ENCODE results near the gene TBC1D22A. TPM values are rescaled to one million over a fixed set of nuclear protein-coding genes. Genes with fewer than 3 reads are reported as not detected.

The TBC1D22A gene
- total and polyA plus RNA-seq, 2 experiments from 2014 or later: 9.6 to 13.3 TPM

- Mint-ChIP-seq H3K9me3 (no peaks in the 10 kb centered on the region), H3K36me3 (ENCODE audit: low read depth) (no peaks in the 10 kb centered on the region), H3K27ac (no peak overlapping the region), H3K27me3 (ENCODE audit: insufficient read depth, low read depth, poor library complexity) (peaks cover 8% of the 10 kb centered on the region), H3K4me3 (no peak overlapping the region), H3K4me1 (peaks cover 30% of the 10 kb centered on the region)
- H4K20me1 ChIP-seq (replicated peaks; ENCODE audit: insufficient read depth): no peaks in the 10 kb centered on the region; the same call in 1 of the 2 replicates
- H2AFZ ChIP-seq: no peak overlapping the region
- no peak overlapping the region for H3K27ac ChIP-seq (ENCODE audit: low read depth)
- no peak overlapping the region for H3K4me2 ChIP-seq
- H3K27me3 ChIP-seq (ENCODE audit: insufficient read depth): no peaks in the 10 kb centered on the region
- H3F3A ChIP-seq (replicated peaks; ENCODE audit: low read depth): no peaks in the 10 kb centered on the region
- DNase-seq (ENCODE audit: low spot score) (no peak), ATAC-seq (no peak)
- TF ChIP-seq CREB1 (CRISPR knock-in tag; IDR thresholded peaks at IDR 0.05; ENCODE audit: low read depth): no peak
- TF ChIP-seq, protein P1, sequence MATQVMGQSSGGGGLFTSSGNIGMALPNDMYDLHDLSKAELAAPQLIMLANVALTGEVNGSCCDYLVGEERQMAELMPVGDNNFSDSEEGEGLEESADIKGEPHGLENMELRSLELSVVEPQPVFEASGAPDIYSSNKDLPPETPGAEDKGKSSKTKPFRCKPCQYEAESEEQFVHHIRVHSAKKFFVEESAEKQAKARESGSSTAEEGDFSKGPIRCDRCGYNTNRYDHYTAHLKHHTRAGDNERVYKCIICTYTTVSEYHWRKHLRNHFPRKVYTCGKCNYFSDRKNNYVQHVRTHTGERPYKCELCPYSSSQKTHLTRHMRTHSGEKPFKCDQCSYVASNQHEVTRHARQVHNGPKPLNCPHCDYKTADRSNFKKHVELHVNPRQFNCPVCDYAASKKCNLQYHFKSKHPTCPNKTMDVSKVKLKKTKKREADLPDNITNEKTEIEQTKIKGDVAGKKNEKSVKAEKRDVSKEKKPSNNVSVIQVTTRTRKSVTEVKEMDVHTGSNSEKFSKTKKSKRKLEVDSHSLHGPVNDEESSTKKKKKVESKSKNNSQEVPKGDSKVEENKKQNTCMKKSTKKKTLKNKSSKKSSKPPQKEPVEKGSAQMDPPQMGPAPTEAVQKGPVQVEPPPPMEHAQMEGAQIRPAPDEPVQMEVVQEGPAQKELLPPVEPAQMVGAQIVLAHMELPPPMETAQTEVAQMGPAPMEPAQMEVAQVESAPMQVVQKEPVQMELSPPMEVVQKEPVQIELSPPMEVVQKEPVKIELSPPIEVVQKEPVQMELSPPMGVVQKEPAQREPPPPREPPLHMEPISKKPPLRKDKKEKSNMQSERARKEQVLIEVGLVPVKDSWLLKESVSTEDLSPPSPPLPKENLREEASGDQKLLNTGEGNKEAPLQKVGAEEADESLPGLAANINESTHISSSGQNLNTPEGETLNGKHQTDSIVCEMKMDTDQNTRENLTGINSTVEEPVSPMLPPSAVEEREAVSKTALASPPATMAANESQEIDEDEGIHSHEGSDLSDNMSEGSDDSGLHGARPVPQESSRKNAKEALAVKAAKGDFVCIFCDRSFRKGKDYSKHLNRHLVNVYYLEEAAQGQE (IDR thresholded peaks at IDR 0.05; ENCODE audit: unreplicated experiment): no peak
- no peak for TF ChIP-seq ZNF331 (CRISPR knock-in tag; IDR thresholded peaks at IDR 0.05; ENCODE audit: low read depth)
- no peak for TF ChIP-seq EZH2phosphoT487 (IDR thresholded peaks at IDR 0.05; ENCODE audit: unreplicated experiment)
- no peak for TF ChIP-seq POLR2AphosphoS5 (IDR thresholded peaks at IDR 0.05; ENCODE audit: low read depth)
- TF ChIP-seq STAT1 (IDR thresholded peaks at IDR 0.05; ENCODE audit: unreplicated experiment): no peak
- TF ChIP-seq EZH2 (IDR thresholded peaks at IDR 0.05; ENCODE audit: low read depth, unreplicated experiment): no peak
- no peak for TF ChIP-seq JUNB (IDR thresholded peaks at IDR 0.05; ENCODE audit: unreplicated experiment)
- TF ChIP-seq CTCF (conservative IDR thresholded peaks at IDR 0.05; ENCODE audit: low read depth in 2 of 2): no peak
- no peak for TF ChIP-seq ZNF114 (CRISPR knock-in tag; IDR thresholded peaks at IDR 0.05)
- TF ChIP-seq, protein P2, sequence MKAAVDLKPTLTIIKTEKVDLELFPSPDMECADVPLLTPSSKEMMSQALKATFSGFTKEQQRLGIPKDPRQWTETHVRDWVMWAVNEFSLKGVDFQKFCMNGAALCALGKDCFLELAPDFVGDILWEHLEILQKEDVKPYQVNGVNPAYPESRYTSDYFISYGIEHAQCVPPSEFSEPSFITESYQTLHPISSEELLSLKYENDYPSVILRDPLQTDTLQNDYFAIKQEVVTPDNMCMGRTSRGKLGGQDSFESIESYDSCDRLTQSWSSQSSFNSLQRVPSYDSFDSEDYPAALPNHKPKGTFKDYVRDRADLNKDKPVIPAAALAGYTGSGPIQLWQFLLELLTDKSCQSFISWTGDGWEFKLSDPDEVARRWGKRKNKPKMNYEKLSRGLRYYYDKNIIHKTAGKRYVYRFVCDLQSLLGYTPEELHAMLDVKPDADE (IDR thresholded peaks at IDR 0.05): no peak
- no peak for TF ChIP-seq NANOG (IDR thresholded peaks at IDR 0.05; ENCODE audit: borderline replicate concordance)
- TF ChIP-seq, protein P3, sequence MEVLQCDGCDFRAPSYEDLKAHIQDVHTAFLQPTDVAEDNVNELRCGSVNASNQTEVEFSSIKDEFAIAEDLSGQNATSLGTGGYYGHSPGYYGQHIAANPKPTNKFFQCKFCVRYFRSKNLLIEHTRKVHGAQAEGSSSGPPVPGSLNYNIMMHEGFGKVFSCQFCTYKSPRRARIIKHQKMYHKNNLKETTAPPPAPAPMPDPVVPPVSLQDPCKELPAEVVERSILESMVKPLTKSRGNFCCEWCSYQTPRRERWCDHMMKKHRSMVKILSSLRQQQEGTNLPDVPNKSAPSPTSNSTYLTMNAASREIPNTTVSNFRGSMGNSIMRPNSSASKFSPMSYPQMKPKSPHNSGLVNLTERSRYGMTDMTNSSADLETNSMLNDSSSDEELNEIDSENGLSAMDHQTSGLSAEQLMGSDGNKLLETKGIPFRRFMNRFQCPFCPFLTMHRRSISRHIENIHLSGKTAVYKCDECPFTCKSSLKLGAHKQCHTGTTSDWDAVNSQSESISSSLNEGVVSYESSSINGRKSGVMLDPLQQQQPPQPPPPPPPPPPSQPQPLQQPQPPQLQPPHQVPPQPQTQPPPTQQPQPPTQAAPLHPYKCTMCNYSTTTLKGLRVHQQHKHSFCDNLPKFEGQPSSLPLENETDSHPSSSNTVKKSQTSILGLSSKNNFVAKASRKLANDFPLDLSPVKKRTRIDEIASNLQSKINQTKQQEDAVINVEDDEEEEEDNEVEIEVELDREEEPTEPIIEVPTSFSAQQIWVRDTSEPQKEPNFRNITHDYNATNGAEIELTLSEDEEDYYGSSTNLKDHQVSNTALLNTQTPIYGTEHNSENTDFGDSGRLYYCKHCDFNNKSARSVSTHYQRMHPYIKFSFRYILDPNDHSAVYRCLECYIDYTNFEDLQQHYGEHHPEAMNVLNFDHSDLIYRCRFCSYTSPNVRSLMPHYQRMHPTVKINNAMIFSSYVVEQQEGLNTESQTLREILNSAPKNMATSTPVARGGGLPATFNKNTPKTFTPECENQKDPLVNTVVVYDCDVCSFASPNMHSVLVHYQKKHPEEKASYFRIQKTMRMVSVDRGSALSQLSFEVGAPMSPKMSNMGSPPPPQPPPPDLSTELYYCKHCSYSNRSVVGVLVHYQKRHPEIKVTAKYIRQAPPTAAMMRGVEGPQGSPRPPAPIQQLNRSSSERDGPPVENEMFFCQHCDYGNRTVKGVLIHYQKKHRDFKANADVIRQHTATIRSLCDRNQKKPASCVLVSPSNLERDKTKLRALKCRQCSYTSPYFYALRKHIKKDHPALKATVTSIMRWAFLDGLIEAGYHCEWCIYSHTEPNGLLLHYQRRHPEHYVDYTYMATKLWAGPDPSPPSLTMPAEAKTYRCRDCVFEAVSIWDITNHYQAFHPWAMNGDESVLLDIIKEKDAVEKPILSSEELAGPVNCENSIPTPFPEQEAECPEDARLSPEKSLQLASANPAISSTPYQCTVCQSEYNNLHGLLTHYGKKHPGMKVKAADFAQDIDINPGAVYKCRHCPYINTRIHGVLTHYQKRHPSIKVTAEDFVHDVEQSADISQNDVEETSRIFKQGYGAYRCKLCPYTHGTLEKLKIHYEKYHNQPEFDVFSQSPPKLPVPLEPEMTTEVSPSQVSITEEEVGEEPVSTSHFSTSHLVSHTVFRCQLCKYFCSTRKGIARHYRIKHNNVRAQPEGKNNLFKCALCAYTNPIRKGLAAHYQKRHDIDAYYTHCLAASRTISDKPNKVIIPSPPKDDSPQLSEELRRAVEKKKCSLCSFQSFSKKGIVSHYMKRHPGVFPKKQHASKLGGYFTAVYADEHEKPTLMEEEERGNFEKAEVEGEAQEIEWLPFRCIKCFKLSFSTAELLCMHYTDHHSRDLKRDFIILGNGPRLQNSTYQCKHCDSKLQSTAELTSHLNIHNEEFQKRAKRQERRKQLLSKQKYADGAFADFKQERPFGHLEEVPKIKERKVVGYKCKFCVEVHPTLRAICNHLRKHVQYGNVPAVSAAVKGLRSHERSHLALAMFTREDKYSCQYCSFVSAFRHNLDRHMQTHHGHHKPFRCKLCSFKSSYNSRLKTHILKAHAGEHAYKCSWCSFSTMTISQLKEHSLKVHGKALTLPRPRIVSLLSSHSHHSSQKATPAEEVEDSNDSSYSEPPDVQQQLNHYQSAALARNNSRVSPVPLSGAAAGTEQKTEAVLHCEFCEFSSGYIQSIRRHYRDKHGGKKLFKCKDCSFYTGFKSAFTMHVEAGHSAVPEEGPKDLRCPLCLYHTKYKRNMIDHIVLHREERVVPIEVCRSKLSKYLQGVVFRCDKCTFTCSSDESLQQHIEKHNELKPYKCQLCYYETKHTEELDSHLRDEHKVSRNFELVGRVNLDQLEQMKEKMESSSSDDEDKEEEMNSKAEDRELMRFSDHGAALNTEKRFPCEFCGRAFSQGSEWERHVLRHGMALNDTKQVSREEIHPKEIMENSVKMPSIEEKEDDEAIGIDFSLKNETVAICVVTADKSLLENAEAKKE (CRISPR knock-in tag; IDR thresholded peaks at IDR 0.05): no peak
- H3K36me3 ChIP-seq (ENCODE audit: insufficient read depth): no peaks in the 10 kb centered on the region
- H3K79me2 ChIP-seq (replicated peaks; ENCODE audit: insufficient read depth): no peaks in the 10 kb centered on the region
- H3K4me1 ChIP-seq (ENCODE audit: insufficient read depth): no peaks in the 10 kb centered on the region; the same call in 1 of the 2 replicates
- no peaks in the 10 kb centered on the region for H3K9me2 ChIP-seq (ENCODE audit: insufficient read depth)
- no peak overlapping the region for H3K4me3 ChIP-seq
Observed at GRCh38 chr22:46906326-46907045, 144.0 kb downstream of the TBC1D22A start.
